Mammary epithelial cell (primary cell): Measurements from ENCODE around the gene TTLL8.

ENCODE experiments used
- CTCF ChIP-seq, 2 donors: IDR thresholded peaks in 1 of 2; conservative IDR thresholded peaks in 1 of 2; 2 replicates each; pipeline ENCODE4 v1.5.1; 2011 to 2012; ENCODE audit warnings: inconsistent platforms in 2 of 2, low read length in 2 of 2, mild to moderate bottlenecking in 2 of 2, control low read depth in 1 of 2, low read depth in 1 of 2; ENCODE audit not compliant: insufficient read depth in 1 of 2; ENCODE audit errors: extremely low read depth in 1 of 2
- EZH2 ChIP-seq: IDR thresholded peaks from 2 replicates; pipeline ENCODE4 v1.6.1; 2012; ENCODE audit warnings: low read length, inconsistent platforms, borderline replicate concordance

- TF ChIP-seq CTCF (conservative IDR thresholded peaks at IDR 0.05 in 1 of 2, IDR thresholded peaks at IDR 0.05 in 1 of 2; ENCODE audit: extremely low read depth in 1 of 2, insufficient read depth in 1 of 2, low read depth in 1 of 2, low read length in 2 of 2) (peak in 1 of 2 donors; percentile 23), EZH2 (no peak)
Observed at GRCh38 chr22:50102946-50103345, 44.8 kb upstream of the TTLL8 start.
